ENCODE data around the gene CBX3.

DNA sequence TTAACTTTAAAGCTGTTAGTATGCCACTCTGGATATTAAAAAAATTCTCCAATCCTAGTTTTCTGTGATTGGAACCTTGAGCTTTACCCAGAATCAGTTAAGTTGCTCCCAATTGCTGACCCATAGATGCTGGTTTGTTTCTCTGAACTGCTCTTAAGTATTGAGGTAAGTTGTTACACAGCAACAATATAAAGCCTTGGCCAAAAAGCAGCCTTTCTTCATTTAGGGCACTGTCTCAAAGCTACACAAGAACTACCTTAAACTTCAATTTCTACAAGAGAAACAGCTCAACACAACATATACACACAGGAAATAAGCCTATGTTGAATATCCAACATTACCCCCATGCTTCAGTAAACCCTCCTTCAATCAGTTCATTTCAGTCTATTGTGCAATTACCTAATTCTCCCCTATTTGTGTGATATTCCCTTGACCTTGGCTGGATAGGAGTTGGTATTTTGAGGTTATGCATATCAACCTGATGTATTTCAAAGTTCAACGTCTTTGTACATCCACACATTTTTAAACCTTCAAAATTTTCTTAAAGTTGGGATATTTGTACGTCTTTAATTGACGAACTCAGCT lies 12.5 kb upstream of the CBX3 start:
- TF ChIP-seq, protein P1, sequence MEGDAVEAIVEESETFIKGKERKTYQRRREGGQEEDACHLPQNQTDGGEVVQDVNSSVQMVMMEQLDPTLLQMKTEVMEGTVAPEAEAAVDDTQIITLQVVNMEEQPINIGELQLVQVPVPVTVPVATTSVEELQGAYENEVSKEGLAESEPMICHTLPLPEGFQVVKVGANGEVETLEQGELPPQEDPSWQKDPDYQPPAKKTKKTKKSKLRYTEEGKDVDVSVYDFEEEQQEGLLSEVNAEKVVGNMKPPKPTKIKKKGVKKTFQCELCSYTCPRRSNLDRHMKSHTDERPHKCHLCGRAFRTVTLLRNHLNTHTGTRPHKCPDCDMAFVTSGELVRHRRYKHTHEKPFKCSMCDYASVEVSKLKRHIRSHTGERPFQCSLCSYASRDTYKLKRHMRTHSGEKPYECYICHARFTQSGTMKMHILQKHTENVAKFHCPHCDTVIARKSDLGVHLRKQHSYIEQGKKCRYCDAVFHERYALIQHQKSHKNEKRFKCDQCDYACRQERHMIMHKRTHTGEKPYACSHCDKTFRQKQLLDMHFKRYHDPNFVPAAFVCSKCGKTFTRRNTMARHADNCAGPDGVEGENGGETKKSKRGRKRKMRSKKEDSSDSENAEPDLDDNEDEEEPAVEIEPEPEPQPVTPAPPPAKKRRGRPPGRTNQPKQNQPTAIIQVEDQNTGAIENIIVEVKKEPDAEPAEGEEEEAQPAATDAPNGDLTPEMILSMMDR (IDR thresholded peaks at IDR 0.05 in 4 of 5, conservative IDR thresholded peaks at IDR 0.05 in 1 of 5): no peak
- TF ChIP-seq POLR2A (IDR thresholded peaks at IDR 0.05): no peak
